CD4-positive, alpha-beta T cell treated with Interleukin-15 for 4 hours (primary cell): ENCODE measurements around the gene CSDE1.

ENCODE experiments used
- DNase-seq: peaks from one replicate; pipeline ENCODE4 v3.0.0-alpha.2; 2020; ENCODE audit warnings: low spot score

The CSDE1 gene

GRCh38 chr1:114701931-114702330, 55.9 kb downstream of the CSDE1 start:
- no peak for DNase-seq

GRCh38 chr1:114700036-114700600, 57.7 kb downstream of the CSDE1 start:
- DNase-seq = no peak

GRCh38 chr1:114696810-114697209, 61.0 kb downstream of the CSDE1 start:
- DNase-seq = no peak

DNA sequence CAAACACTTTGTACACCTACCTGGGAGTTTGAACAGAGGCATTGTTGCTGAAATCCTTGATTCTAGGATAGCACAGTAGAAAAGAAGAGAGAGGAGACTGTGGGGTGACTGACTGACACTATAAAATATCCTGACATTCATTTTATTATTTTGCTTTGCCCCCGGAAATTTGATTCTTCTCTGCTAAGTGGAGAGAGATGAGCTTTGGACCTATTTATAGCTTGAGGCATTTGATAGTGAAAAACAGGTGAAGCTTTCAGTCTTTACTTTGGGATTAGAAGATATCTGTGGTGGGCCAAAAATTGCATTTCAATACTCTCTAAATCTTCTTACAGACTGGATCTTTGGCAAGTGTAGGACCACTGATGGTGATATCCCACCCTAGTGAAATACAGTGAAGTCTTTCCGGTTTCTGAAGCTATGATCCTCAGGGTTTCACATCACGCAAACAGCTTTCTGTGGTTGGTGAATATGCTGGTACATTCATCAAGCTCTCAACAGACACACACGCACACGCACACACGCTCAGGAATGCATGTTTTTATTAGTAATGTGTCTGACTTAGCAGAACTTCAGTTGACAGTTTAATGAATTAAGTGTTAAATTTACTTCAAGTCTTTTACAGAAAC, 62.2 kb downstream of the CSDE1 start, which contains the start of gene AMPD1:
Gene AMPD1 (minus strand): TSS at position 117 of the 629 bp plus-strand sequence. CDS start 75 bp downstream, at position 42.
- DNase-seq = no peak

- DNase-seq = no peak
These were observed 63.1 kb downstream of the CSDE1 start for GRCh38 chr1:114694540-114695310.

DNA sequence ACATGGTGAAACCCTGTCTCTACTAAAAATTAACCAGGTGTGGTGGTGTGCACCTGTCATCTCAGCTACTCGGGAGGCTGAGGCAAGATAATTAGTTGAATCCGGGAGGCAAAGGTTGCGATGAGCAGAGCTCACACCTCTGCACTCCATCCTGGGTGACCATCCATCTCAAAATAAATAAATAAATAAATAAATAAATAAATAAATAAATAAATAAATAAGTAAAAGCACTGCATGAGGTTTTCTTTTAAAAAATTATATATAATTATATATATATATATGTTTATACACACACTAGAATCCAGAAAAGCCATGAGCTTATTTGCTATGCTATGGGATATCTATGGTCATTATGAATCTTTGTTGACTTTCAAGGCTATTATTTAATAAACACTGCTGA, 64.8 kb downstream of the CSDE1 start:
- DNase-seq = no peak

- no peak for DNase-seq
These were observed 66.7 kb downstream of the CSDE1 start for GRCh38 chr1:114691061-114691460.

DNA sequence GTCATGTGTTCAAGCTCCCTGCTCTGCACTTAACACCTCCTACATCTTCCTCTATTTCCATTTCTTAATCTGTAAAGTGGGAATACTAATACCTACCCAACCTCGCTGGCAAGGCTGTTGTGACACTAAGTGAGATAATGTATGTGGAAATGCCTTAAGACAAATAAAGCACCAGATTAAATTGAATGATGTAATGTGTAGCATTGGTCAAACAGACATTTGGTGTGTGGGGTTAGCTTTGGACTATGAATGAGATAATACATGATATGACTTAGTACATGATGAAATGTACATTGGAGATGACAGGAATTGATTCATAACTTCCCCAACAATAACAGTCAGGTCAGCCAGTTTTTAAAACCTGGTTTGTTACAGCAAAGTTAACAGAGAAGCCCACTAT, 67.6 kb downstream of the CSDE1 start:
- DNase-seq = no peak

GRCh38 chr1:114688526-114688925, 69.3 kb downstream of the CSDE1 start:
- no peak for DNase-seq

DNA sequence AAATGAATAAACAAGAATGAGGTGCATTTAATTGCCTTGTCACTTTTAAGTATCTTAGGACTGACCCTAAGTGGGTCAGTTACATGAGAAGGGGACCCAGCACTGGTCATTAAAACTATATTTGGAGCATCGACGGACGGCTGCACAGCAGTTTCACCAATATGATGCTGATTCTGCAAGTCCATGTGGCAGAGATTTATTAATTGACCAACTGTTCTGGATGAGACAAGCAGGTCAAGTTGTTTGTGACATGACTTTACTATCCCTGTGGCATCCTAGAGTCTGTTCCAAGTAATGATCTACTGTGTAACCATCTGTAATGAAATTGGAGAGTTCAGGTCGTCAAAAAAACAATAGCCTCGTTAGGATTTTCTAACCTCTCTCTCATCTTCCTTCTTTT, 71.9 kb downstream of the CSDE1 start:
- no peak for DNase-seq

GRCh38 chr1:114677691-114678090, 80.1 kb downstream of the CSDE1 start:
- no peak for DNase-seq

- DNase-seq = no peak
These were observed 81.7 kb downstream of the CSDE1 start for GRCh38 chr1:114676115-114676514.

GRCh38 chr1:114671939-114672275, 85.9 kb downstream of the CSDE1 start:
- no peak for DNase-seq

DNA sequence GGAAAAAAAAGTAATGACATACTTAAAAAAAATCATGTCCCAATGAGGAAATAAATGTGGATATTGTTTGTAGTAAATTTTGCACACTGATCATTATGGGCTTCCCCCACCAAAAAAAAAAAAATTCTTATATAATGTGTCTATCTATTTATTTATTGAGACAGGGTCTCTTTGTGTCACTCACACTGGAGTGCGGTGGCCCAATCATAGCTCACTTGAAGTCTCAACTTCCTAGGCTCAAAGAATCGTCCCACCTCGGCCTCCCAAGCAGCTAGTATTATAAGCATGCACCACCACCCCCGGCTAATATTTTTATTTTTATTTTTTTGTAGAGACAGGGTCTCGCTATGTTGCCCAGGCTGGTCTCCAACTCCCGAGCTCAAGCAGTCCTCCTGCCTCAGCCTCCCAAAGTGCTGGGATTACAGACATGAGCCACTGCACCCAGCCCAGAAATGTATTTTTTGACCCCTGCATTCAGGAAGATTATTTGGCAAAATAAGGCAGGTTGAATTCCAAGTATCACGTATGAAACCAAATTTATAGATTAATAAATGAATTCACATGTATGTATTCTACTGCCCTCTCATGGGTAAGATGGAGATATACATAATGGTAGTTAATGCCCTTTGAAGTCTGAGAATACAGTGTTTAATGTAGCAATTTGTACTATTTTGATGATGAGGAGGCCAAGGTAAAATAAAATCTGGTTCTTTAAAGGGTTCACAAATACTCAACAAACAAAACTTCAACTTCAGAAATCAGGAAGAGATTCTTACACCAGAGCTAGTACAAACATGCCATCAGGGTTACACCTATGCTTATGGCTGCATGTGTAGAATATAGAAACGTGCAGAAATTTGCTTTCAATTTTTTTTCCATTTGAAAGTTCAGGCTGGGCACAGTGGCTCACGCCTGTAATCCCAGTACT, 86.5 kb downstream of the CSDE1 start:
- peak; percentile 12 for DNase-seq

GRCh38 chr1:114670083-114671010, 87.4 kb downstream of the CSDE1 start:
- peak; percentile 84 for DNase-seq

DNA sequence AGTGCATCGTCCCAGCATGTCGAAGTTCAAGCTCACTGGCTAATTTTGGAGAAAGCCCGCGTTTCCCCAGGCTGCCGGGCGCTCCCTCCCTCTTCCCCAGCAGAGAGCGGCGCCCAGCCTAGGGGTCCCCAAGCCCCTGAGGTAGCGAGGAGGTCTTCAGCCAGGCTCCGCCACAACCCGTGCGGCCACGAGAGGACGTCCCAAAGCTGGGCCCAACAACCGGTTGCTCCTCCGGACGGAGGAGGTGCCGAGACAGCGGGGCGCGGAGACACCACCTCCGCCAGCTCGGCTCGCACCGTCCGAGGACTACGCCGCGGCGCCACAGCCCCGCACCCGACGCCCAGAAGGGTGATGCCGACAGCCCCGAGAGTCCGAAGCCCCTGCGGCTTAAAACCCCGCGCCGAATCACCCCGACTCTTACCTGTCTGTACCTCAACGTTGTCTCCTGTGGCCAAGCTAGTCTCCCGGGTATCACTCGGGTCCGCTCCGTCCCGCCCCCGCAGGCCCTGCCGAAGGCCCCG, 88.2 kb downstream of the CSDE1 start, which contains the start of gene DENND2C:
Gene DENND2C (minus strand): TSS at position 488 of the 521 bp plus-strand sequence. CDS start 44,065 bp downstream, outside the sequence.
- DNase-seq = no peak

- DNase-seq = no peak
These were observed 88.8 kb downstream of the CSDE1 start for GRCh38 chr1:114668784-114669561.

- no peak for DNase-seq
These were observed 89.4 kb downstream of the CSDE1 start for GRCh38 chr1:114668373-114668772.

- no peak for DNase-seq
These were observed 90.8 kb downstream of the CSDE1 start for GRCh38 chr1:114666954-114667353.
